Measurements from ENCODE around the gene BOD1L1.

BOD1L1 gene

GRCh38 chr4:13626492-13627177 is 890 bp downstream of the BOD1L1 start:
- DNase-seq (ENCODE audit: low read depth in 4 of 4, low spot score in 1 of 4) = no peak

DNA sequence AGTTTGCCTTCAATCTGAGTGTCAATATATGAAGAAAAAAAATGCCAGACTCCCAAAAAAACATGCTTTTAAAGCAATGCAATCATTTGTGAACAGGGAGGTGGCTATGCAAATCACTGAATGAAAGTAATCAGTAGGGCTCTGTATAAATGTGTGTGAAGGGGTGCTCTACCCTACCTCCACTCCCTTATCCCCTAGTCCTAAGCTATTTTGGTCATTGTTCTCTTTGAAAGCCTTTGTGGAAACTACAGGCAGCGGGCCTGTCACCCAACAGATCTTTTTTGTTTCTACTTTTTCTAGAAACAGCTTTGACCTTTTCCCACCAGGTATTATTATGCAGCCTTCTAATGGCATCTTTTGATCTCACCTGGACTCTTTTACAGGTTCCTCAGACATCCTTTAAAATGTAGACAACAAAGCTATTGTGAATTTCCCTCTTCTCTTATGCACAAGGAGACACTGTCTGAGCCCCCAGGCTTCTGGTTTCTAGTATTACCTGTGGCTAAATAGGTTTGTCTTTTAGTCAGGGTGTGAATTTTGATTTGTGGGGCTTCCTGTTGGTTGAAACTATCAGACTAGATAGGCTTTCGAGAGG is 9.2 kb downstream of the BOD1L1 start:
- no peak for DNase-seq (ENCODE audit: low read depth in 4 of 4, low spot score in 1 of 4)

GRCh38 chr4:13617801-13618200 is 9.7 kb downstream of the BOD1L1 start:
- no peak for DNase-seq (ENCODE audit: low read depth in 4 of 4, low spot score in 1 of 4)

DNA sequence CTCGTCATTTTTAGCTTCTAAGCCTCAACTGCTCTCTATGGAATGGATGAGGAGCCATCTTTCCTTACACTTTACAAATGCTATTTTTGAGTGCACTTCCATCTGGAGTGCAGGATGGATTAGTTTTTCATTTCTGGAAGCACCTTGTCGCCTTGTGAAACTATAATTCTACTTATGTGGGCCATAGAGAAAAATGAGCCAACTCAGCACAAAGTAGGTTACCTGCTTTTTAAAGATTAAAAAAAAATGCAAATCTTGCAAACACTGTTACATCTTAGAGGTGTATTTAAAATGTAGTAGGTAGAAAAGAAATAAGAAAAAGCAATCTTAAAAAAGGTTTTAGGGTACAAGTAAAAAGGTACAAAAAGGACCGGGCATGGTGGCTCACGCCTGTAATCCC is 10.9 kb downstream of the BOD1L1 start:
- no peak for DNase-seq (ENCODE audit: low read depth in 4 of 4, low spot score in 1 of 4)

- DNase-seq (ENCODE audit: low read depth in 4 of 4, low spot score in 1 of 4) = no peak
Observed at GRCh38 chr4:13615161-13615560, 12.4 kb downstream of the BOD1L1 start.

GRCh38 chr4:13612569-13612968 is 15.0 kb downstream of the BOD1L1 start:
- DNase-seq (ENCODE audit: low read depth in 4 of 4, low spot score in 1 of 4) = no peak

GRCh38 chr4:13611283-13611842 is 16.2 kb downstream of the BOD1L1 start:
- no peak for DNase-seq (ENCODE audit: low read depth in 4 of 4, low spot score in 1 of 4)

DNA sequence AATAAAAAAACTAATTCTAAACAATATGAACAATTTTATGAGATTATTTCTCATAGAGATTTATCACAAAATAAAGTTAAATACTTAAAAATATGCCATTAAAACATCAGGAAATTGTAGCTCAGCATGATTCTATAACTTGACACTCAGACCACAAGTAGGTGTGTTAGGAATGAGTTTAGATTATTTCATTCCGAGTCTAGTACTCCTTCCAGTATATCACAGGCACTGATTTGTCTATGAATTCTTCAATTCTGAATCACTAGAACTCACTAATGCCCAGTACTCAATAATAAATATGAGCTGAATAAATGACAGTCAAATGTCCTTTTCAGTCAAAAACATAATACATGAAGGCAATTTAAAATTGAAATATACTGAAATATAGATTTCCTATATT is 22.2 kb downstream of the BOD1L1 start:
- no peak for DNase-seq (ENCODE audit: low read depth in 4 of 4, low spot score in 1 of 4)

- no peak for DNase-seq (ENCODE audit: low read depth in 4 of 4, low spot score in 1 of 4)
Observed at GRCh38 chr4:13601848-13602247, 25.7 kb downstream of the BOD1L1 start.

GRCh38 chr4:13601048-13601447 is 26.5 kb downstream of the BOD1L1 start:
- no peak for DNase-seq (ENCODE audit: low read depth in 4 of 4, low spot score in 1 of 4)

GRCh38 chr4:13599159-13599558 is 28.4 kb downstream of the BOD1L1 start:
- DNase-seq (ENCODE audit: low read depth in 4 of 4, low spot score in 1 of 4) = no peak

DNA sequence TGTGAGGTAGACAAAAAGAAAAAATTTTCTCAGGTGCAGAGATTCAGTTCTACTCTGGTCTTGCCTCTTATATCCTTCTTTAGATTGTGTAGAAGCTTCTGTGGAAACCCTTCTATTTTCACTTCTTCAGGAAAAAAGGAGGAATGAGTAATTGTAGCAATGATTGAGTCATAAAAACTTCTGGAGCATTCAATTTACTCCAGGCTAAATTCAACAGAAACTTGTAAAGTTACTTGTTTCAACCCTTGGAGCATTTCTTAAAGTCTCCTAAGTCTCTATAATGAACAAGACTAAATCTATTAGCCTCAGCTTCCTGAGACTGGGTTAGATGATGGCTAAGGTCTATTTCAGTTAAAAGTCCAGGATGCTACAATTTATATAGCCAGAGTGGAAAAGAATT is 29.9 kb downstream of the BOD1L1 start:
- no peak for DNase-seq (ENCODE audit: low read depth in 4 of 4, low spot score in 1 of 4)

DNA sequence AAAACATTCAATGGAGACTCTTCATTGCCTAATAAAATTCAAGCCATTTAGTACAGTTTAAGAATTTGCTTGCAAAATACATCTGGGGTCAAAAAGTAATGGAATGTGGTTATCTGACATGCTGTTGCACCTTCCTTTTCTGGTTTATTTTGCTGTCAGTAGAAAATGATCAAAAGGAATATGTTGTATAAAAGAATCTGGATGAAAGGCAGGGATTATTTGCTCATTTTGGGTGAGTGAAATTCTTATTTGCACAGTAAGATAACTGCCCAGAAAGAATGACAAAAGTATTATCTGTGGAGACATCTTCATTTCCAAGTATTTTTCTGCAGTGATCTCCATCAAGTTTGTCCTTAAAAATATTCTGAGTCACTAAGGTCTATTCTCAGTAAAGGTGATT is 30.4 kb downstream of the BOD1L1 start:
- no peak for DNase-seq (ENCODE audit: low read depth in 4 of 4, low spot score in 1 of 4)

GRCh38 chr4:13592220-13592619 is 35.3 kb downstream of the BOD1L1 start:
- DNase-seq (ENCODE audit: low read depth in 4 of 4, low spot score in 1 of 4) = no peak

GRCh38 chr4:13590766-13591165 is 36.8 kb downstream of the BOD1L1 start:
- DNase-seq (ENCODE audit: low read depth in 4 of 4, low spot score in 1 of 4) = no peak

GRCh38 chr4:13588954-13589353 is 38.6 kb downstream of the BOD1L1 start:
- no peak for DNase-seq (ENCODE audit: low read depth in 4 of 4, low spot score in 1 of 4)

- DNase-seq (ENCODE audit: low read depth in 4 of 4, low spot score in 1 of 4) = no peak
Observed at GRCh38 chr4:13584481-13584880, 43.0 kb downstream of the BOD1L1 start.

DNA sequence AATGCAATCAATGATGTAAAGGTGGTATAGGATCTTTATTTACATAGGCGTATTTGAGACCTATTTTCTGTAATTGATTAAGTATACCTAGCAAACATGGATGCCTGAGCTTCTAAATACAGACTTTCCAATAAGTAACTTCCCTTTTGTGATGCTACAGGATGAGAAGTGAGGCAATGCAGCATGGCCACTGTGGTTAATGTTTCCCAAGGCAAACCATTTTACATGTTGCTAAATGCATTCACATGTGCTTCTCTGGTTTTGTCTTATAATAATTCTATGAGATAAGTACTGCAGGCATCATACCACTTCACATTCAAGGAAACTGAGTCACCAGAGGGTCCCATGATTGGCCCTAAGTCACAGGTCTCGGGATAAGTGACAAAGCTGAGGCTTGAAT is 47.5 kb downstream of the BOD1L1 start:
- DNase-seq (ENCODE audit: low read depth in 4 of 4, low spot score in 1 of 4) = no peak

DNA sequence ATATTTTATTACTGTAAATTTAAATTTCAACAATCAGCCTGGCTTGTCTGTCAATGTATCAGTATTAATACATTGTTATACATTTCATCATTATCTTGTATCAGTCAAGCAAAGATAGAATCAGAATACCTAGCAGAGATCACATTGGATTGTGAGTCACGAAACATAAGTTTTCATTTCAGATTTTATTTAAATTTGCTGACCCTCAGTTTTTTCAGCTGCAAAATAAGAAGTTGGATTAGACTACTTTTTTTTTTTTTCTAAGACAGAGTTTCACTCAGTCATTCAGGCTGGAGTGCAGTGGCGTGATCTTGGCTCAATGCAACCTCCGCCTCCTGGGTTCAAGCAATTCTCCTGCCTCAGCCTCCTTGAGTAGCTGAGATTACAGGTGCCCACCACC is 49.9 kb downstream of the BOD1L1 start:
- no peak for DNase-seq (ENCODE audit: low read depth in 4 of 4, low spot score in 1 of 4)

DNA sequence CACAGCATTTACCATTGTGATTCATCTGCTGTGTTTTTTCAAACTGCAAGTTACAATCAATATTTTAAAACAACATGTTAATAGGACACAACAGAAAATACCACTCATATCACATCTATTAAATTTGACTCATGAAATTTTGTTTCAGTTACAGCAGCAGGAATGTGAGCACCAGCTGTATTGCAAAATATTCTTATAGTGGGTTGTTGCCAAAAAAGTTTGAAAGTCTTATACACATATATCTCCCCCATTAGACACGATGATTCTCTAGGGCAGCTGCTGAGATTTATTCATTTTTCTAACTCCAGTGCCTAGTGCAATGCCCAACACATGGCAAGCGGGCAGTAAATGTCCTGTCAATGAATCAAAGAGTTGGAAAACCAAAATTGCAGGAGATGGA is 56.6 kb downstream of the BOD1L1 start:
- DNase-seq (ENCODE audit: low read depth in 4 of 4, low spot score in 1 of 4) = no peak

DNA sequence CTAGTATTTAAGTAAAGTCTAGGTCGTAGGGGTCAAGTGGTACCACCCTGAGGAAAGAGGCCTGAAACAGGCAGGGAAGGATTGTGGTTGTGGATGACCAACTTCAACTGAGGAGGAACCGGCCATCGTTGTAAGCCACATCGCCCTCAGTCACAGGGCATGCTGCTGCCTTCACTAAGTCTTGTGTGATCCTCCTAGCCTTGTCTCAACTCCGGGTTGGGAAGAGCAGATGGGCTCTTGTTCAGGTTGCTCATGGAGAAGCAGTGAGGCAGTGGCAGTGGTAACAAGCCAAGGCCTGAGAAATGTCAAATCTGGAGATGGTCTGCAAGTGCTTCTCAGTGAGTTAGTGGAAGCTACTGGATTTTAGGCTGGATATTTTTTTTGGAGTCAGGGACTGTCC is 60.4 kb downstream of the BOD1L1 start:
- DNase-seq (ENCODE audit: low read depth in 4 of 4, low spot score in 1 of 4) = no peak

DNA sequence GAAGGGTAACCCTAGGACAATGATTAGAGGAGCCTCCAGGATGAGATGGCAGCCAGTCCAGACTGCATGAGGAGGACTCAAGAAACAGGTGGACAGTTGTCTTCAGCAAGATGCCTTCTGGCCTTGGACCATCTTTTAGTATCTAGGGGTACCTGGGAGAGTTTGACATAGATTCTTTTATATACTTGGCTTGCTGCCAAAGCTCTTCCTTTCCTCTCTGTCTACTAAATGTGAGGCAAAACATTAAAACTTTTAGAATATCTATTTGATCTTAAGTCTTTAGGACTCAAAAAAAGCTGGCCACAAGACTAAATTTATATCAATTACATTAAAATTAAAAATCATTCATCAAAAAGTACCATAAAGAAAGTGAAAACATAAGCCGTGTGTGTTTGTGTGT is 64.6 kb downstream of the BOD1L1 start:
- DNase-seq (ENCODE audit: low read depth in 4 of 4, low spot score in 1 of 4) = no peak

- no peak for DNase-seq (ENCODE audit: low read depth in 4 of 4, low spot score in 1 of 4)
Observed at GRCh38 chr4:13561673-13562072, 65.9 kb downstream of the BOD1L1 start.

Measured in stimulated activated CD4-positive, alpha-beta T cell treated with anti-CD3 and anti-CD28 coated beads, Interleukin-1b, Interleukin-23, amount 100 ng/mL, for 24 hours (primary cell).